Measurements from ENCODE around the gene CASTOR1.

Gene CASTOR1

GRCh38 chr22:30320021-30320556 lies 30.8 kb upstream of the CASTOR1 start:
- no peak for DNase-seq (ENCODE audit: low spot score)

- DNase-seq (ENCODE audit: low spot score): no peak
Measured at GRCh38 chr22:30318799-30319419, 29.6 kb upstream of the CASTOR1 start.

GRCh38 chr22:30317778-30318177 lies 28.5 kb upstream of the CASTOR1 start:
- DNase-seq (ENCODE audit: low spot score): no peak

GRCh38 chr22:30315962-30316576 lies 26.8 kb upstream of the CASTOR1 start:
- no peak for DNase-seq (ENCODE audit: low spot score)

GRCh38 chr22:30314915-30315314 lies 25.6 kb upstream of the CASTOR1 start:
- no peak for DNase-seq (ENCODE audit: low spot score)

- no peak for DNase-seq (ENCODE audit: low spot score)
Measured at GRCh38 chr22:30313527-30314363, 24.4 kb upstream of the CASTOR1 start.

GRCh38 chr22:30312053-30312452 lies 22.7 kb upstream of the CASTOR1 start:
- no peak for DNase-seq (ENCODE audit: low spot score)

GRCh38 chr22:30310881-30311771 lies 21.8 kb upstream of the CASTOR1 start:
- no peak for DNase-seq (ENCODE audit: low spot score)

GRCh38 chr22:30309951-30310741 lies 20.8 kb upstream of the CASTOR1 start:
- DNase-seq (ENCODE audit: low spot score): no peak

GRCh38 chr22:30308518-30309230 lies 19.4 kb upstream of the CASTOR1 start:
- no peak for DNase-seq (ENCODE audit: low spot score)

- no peak for DNase-seq (ENCODE audit: low spot score)
Measured at GRCh38 chr22:30308093-30308492, 18.8 kb upstream of the CASTOR1 start.

GRCh38 chr22:30307041-30307574 lies 17.8 kb upstream of the CASTOR1 start:
- no peak for DNase-seq (ENCODE audit: low spot score)

GRCh38 chr22:30306627-30307011 lies 17.3 kb upstream of the CASTOR1 start:
- DNase-seq (ENCODE audit: low spot score): no peak

GRCh38 chr22:30305906-30306626 lies 16.8 kb upstream of the CASTOR1 start:
- DNase-seq (ENCODE audit: low spot score): no peak

- DNase-seq (ENCODE audit: low spot score): no peak
Measured at GRCh38 chr22:30305519-30305905, 16.2 kb upstream of the CASTOR1 start.

- DNase-seq (ENCODE audit: low spot score): no peak
Measured at GRCh38 chr22:30304495-30305244, 15.4 kb upstream of the CASTOR1 start.

- no peak for DNase-seq (ENCODE audit: low spot score)
Measured at GRCh38 chr22:30302810-30303138, 13.5 kb upstream of the CASTOR1 start.
